GM12874 (cell line): Measurements from ENCODE around the gene ADARB2.

Experiments
- CTCF ChIP-seq: IDR thresholded peaks from 2 replicates; pipeline ENCODE4 v1.5.1; 2011; ENCODE audit warnings: low read depth, mild to moderate bottlenecking, control low read depth, low read length, moderate library complexity; ENCODE audit not compliant: insufficient read depth

Gene ADARB2

GRCh38 chr10:1543596-1543995 lies 193.7 kb downstream of the ADARB2 start:
- no peak for TF ChIP-seq CTCF

GRCh38 chr10:1542941-1543340 lies 194.4 kb downstream of the ADARB2 start:
- TF ChIP-seq CTCF: no peak

GRCh38 chr10:1540144-1540543 lies 197.2 kb downstream of the ADARB2 start:
- no peak for TF ChIP-seq CTCF

- TF ChIP-seq CTCF: no peak
Measured at GRCh38 chr10:1539216-1539615, 198.1 kb downstream of the ADARB2 start.

GRCh38 chr10:1538531-1539061 lies 198.7 kb downstream of the ADARB2 start:
- TF ChIP-seq CTCF: no peak

GRCh38 chr10:1538121-1538520 lies 199.2 kb downstream of the ADARB2 start:
- no peak for TF ChIP-seq CTCF

GRCh38 chr10:1536341-1536740 lies 201.0 kb downstream of the ADARB2 start:
- TF ChIP-seq CTCF: no peak
